ENCODE results near the gene TUBB.

Gene TUBB

GRCh38 chr6:30707281-30707850 is 12.8 kb upstream of the TUBB start:
- H3K27me3 ChIP-seq (ENCODE audit: insufficient read depth, poor library complexity, severe bottlenecking), result no peaks in the 10 kb centered on the region
- no peak for TF ChIP-seq CTCF (IDR thresholded peaks at IDR 0.05; ENCODE audit: poor library complexity, severe bottlenecking)
- peaks cover 61% of the 10 kb centered on the region for H3K36me3 ChIP-seq (ENCODE audit: low read depth)
- H3K4me3 ChIP-seq (ENCODE audit: severe bottlenecking), result no peak overlapping the region
- ATAC-seq (ENCODE audit: low read depth) (peak; percentile 20; the same call in 2 of the 3 replicates), DNase-seq (ENCODE audit: low spot score) (no peak)
- no peaks in the 10 kb centered on the region for H3K9me3 ChIP-seq (ENCODE audit: severe bottlenecking)
- no peaks in the 10 kb centered on the region for H3K4me1 ChIP-seq (ENCODE audit: insufficient read depth, poor library complexity, severe bottlenecking)
- no peak overlapping the region for H3K27ac ChIP-seq (ENCODE audit: poor library complexity, severe bottlenecking)

DNA sequence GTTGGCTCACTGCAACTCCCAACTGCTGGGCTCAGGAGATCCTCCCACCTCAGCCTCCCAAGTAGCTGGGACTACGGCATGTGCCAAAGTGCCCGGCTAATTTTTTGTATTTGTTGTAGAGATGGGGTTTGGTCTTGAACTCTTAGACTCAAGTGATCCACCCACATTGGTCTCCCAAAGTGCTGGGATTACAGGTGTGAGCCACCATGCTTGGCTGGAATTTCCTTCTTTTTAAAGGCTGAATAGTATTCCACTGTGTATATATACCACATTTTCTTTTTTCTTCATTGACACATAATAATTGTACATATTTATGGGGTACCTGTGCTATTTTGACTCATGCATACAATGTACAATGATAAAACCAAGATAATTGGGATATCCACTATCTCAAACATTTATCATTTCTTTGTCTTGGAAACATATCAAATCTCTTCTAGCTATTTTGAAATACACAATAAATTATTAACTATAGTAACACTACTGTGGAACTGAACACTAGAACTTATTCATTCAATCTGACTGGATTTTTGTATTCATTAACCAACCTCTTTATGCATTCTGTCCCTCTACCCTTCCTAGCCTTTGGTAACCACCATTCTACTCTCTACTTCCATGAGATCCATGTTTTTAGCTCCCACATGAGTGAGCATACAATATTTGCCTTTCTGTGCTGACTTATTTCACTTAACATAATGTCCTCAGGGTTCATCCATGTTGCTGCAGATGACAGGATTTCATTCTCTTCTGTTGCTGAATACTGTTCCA is 10.9 kb upstream of the TUBB start:
- Histone ChIP-seq H3K4me3 (ENCODE audit: severe bottlenecking) (no peak overlapping the region), H3K27ac (ENCODE audit: poor library complexity, severe bottlenecking) (no peak overlapping the region), H3K36me3 (ENCODE audit: low read depth) (peaks cover 63% of the 10 kb centered on the region), H3K27me3 (ENCODE audit: insufficient read depth, poor library complexity, severe bottlenecking) (no peaks in the 10 kb centered on the region), H3K9me3 (ENCODE audit: severe bottlenecking) (no peaks in the 10 kb centered on the region), H3K4me1 (ENCODE audit: insufficient read depth, poor library complexity, severe bottlenecking) (no peaks in the 10 kb centered on the region)
- ATAC-seq (ENCODE audit: low read depth), result no peak
- no peak for DNase-seq (ENCODE audit: low spot score)
- no peak for TF ChIP-seq CTCF (IDR thresholded peaks at IDR 0.05; ENCODE audit: poor library complexity, severe bottlenecking)

DNA sequence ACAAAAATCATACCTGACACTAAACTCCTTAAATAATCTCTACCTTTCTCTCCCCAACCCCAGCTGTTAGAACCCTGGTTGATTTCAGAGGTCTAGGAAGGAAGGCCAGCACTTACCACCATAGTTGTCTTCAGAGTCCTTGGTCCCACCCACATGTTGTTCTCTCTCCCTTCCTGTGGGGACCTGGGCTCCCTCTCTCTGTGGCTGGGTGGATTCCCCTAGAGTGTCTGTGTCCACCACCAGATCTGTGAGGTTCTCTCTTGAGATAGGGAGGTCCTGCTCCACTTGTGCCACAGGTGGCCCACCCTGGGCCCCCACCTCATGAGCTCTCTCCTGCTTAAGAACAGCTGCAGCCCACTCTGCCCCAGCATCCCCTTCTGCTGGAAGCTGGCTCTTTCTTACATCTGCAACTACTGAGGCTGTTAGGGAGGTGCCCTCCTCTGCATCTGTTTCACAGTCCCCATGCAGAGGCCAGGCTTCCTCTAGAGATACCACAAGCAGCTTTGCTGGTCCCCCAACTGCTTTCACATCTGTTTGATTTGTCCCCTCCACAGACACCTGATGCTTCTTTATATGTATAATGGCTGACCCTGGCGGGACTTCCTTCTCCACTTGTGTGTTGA is 8.3 kb upstream of the TUBB start:
- TF ChIP-seq CTCF (IDR thresholded peaks at IDR 0.05; ENCODE audit: poor library complexity, severe bottlenecking), result no peak

DNA sequence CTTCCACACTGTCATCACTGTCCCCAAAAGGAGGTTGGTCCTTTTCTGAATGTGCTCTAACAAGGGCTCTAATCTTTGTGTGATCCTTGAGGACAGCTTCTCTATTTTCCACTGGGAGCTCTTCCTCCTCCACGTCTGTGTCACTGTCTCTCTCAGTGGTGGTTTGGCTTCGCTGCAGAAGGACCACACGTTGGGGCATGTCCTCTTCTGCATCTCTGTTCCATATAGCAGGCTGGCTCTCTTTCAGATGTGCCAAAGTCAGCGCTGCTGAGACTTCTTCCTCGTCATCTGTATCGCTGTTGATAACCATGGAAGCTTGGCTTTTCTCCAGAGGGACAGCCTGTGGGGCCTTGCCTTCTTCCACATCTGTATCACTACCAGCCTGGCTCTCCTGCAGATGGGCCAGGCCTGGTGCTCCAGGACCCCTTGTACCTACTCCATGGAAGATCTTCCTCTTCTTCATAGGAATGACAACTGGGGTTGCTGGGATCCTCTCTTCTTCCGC is 7.7 kb upstream of the TUBB start:
- Histone ChIP-seq H3K27me3 (ENCODE audit: insufficient read depth, poor library complexity, severe bottlenecking) (no peaks in the 10 kb centered on the region), H3K4me3 (ENCODE audit: severe bottlenecking) (no peak overlapping the region), H3K4me1 (ENCODE audit: insufficient read depth, poor library complexity, severe bottlenecking) (peaks cover 6% of the 10 kb centered on the region), H3K27ac (ENCODE audit: poor library complexity, severe bottlenecking) (no peak overlapping the region), H3K9me3 (ENCODE audit: severe bottlenecking) (no peaks in the 10 kb centered on the region), H3K36me3 (ENCODE audit: low read depth) (peaks cover 69% of the 10 kb centered on the region)
- TF ChIP-seq CTCF (IDR thresholded peaks at IDR 0.05; ENCODE audit: poor library complexity, severe bottlenecking), result no peak
- ATAC-seq (ENCODE audit: low read depth) (no peak), DNase-seq (ENCODE audit: low spot score) (no peak)

More for the DNA sequence above, 8.3 kb upstream of the TUBB start:
- no peaks in the 10 kb centered on the region for H3K27me3 ChIP-seq (ENCODE audit: insufficient read depth, poor library complexity, severe bottlenecking)
- H3K27ac ChIP-seq (ENCODE audit: poor library complexity, severe bottlenecking), result no peak overlapping the region
- DNase-seq (ENCODE audit: low spot score) (no peak), ATAC-seq (ENCODE audit: low read depth) (no peak)
- H3K9me3 ChIP-seq (ENCODE audit: severe bottlenecking), result no peaks in the 10 kb centered on the region
- no peak overlapping the region for H3K4me3 ChIP-seq (ENCODE audit: severe bottlenecking)
- H3K4me1 ChIP-seq (ENCODE audit: insufficient read depth, poor library complexity, severe bottlenecking), result peaks cover 6% of the 10 kb centered on the region
- H3K36me3 ChIP-seq (ENCODE audit: low read depth), result peaks cover 72% of the 10 kb centered on the region

Data from RWPE2 (cell line).